ENCODE results near the gene RTTN.

Gene RTTN

GRCh38 chr18:70166668-70167067 lies 38.8 kb downstream of the RTTN start:
- POLR2A ChIA-PET = no interaction called here
- no peak for TF ChIP-seq CTCF (IDR thresholded peaks at IDR 0.05; ENCODE audit: control extremely low read depth, extremely low read depth, low read depth, missing control alignments)

GRCh38 chr18:70165936-70166335 lies 39.6 kb downstream of the RTTN start:
- DNase-seq (ENCODE audit: extremely low spot score) = peak; percentile 21
- POLR2A ChIA-PET = no interaction called here
- CTCF ChIA-PET = interaction anchor here (0.8 to 2.5 kb wide), 4 partner anchors 9 to 39 kb away, joined by 3 to 6 read pairs (median 3); no protein-coding TSS in a partner anchor
- no peak for TF ChIP-seq CTCF (IDR thresholded peaks at IDR 0.05; ENCODE audit: control extremely low read depth, extremely low read depth, low read depth, missing control alignments)

More at GRCh38 chr18:70166668-70167067, 38.8 kb downstream of the RTTN start:
- no peak for DNase-seq (ENCODE audit: extremely low spot score)
- CTCF ChIA-PET = interaction anchor here (1.1 to 2.5 kb wide), 6 partner anchors 9 to 288 kb away, joined by 3 to 9 read pairs (median 3); no protein-coding TSS in a partner anchor

GRCh38 chr18:70160073-70160678 lies 45.3 kb downstream of the RTTN start:
- ChIA-PET CTCF (interaction anchor here (0.7 to 2.3 kb wide), 4 partner anchors 10 to 274 kb away, joined by 3 to 8 read pairs (median 6); no protein-coding TSS in a partner anchor), POLR2A (interaction anchor here (0.7 kb wide), 1 partner anchor 228 kb away, joined by 4 read pairs; no protein-coding TSS in a partner anchor)
- no peak for TF ChIP-seq CTCF (IDR thresholded peaks at IDR 0.05; ENCODE audit: control extremely low read depth, extremely low read depth, low read depth, missing control alignments)

GRCh38 chr18:70158992-70159717 lies 46.3 kb downstream of the RTTN start:
- ChIA-PET POLR2A (no interaction called here), CTCF (interaction anchor here (1.9 to 2.3 kb wide), 3 partner anchors 9 to 275 kb away, joined by 5 to 8 read pairs (median 7); no protein-coding TSS in a partner anchor)
- TF ChIP-seq CTCF (IDR thresholded peaks at IDR 0.05; ENCODE audit: control extremely low read depth, extremely low read depth, low read depth, missing control alignments) = no peak
- DNase-seq (ENCODE audit: extremely low spot score) = no peak

More at GRCh38 chr18:70160073-70160678, 45.3 kb downstream of the RTTN start:
- no peak for DNase-seq (ENCODE audit: extremely low spot score)

GRCh38 chr18:70156886-70157285 lies 48.6 kb downstream of the RTTN start:
- CTCF ChIA-PET = interaction anchor here (2.2 kb wide), 1 partner anchor 9 kb away, joined by 6 read pairs; no protein-coding TSS in a partner anchor
- POLR2A ChIA-PET = no interaction called here
- TF ChIP-seq CTCF (IDR thresholded peaks at IDR 0.05; ENCODE audit: control extremely low read depth, extremely low read depth, low read depth, missing control alignments) = no peak
- DNase-seq (ENCODE audit: extremely low spot score) = no peak

GRCh38 chr18:70154591-70155194 lies 50.8 kb downstream of the RTTN start:
- no peak for DNase-seq (ENCODE audit: extremely low spot score)
- POLR2A ChIA-PET = no interaction called here
- no peak for TF ChIP-seq CTCF (IDR thresholded peaks at IDR 0.05; ENCODE audit: control extremely low read depth, extremely low read depth, low read depth, missing control alignments)
- CTCF ChIA-PET = interaction anchor here (0.7 to 5.3 kb wide), 5 partner anchors 11 to 279 kb away, joined by 3 to 19 read pairs (median 3); no protein-coding TSS in a partner anchor

All from GM10248 (cell line).